NB4 (cell line): ENCODE results near the gene MGAT4B.
A peak's percentile ranks its signal among the peaks of the same experiment; 100 is the strongest.

Source experiments
- DNase-seq: peaks from one replicate; pipeline ENCODE4 v3.0.0; 2010; ENCODE audit warnings: low read depth
- H3K4me3 ChIP-seq: one replicate; pipeline ENCODE4 v1.5.1; 2011; ENCODE audit warnings: mild to moderate bottlenecking, low read depth, low read length, moderate library complexity
- CTCF ChIP-seq: IDR thresholded peaks from one replicate; pipeline ENCODE4 v1.5.1; 2012; ENCODE audit warnings: low read depth, low read length
- MAX ChIP-seq: IDR thresholded peaks from 2 replicates; pipeline ENCODE4 v1.6.1; 2011; ENCODE audit warnings: low read depth, low read length
- MYC ChIP-seq: IDR thresholded peaks from 2 replicates; pipeline ENCODE4 v1.6.1; 2011; ENCODE audit warnings: low read depth, low read length
- POLR2A ChIP-seq: IDR thresholded peaks from 2 replicates; pipeline ENCODE4 v1.6.1; 2011; ENCODE audit warnings: mild to moderate bottlenecking; ENCODE audit not compliant: insufficient read length; ENCODE audit errors: extremely low read depth

Gene MGAT4B

GRCh38 chr5:179778591-179778990 lies 28.1 kb downstream of the MGAT4B start:
- no peak for DNase-seq
- H3K4me3 ChIP-seq = no peak overlapping the region
- TF ChIP-seq MAX = no peak
- no peak for TF ChIP-seq MYC
- no peak for TF ChIP-seq POLR2A
- TF ChIP-seq CTCF = no peak

- TF ChIP-seq CTCF = no peak
- TF ChIP-seq MYC = no peak; the same call in 1 of the 2 replicates
- no peak for TF ChIP-seq MAX
- no peak for TF ChIP-seq POLR2A
- no peak overlapping the region for H3K4me3 ChIP-seq
- peak; percentile 60 for DNase-seq
Observed at GRCh38 chr5:179777909-179778308, 28.8 kb downstream of the MGAT4B start.

GRCh38 chr5:179777456-179777855 lies 29.2 kb downstream of the MGAT4B start:
- no peak for DNase-seq
- no peak overlapping the region for H3K4me3 ChIP-seq
- no peak for TF ChIP-seq MYC

- H3K4me3 ChIP-seq = no peak overlapping the region
- TF ChIP-seq CTCF (no peak), MAX (no peak), POLR2A (no peak)
- DNase-seq = no peak
Observed at GRCh38 chr5:179776411-179776938, 30.2 kb downstream of the MGAT4B start.

- no peak overlapping the region for H3K4me3 ChIP-seq
- DNase-seq = no peak
- TF ChIP-seq POLR2A = no peak
- TF ChIP-seq CTCF = no peak
- TF ChIP-seq MAX = no peak
- no peak for TF ChIP-seq MYC
Observed at GRCh38 chr5:179774442-179774841, 32.2 kb downstream of the MGAT4B start.

- TF ChIP-seq CTCF = no peak
- TF ChIP-seq MYC = no peak
- TF ChIP-seq POLR2A = no peak
- no peak for TF ChIP-seq MAX
- H3K4me3 ChIP-seq = no peak overlapping the region
- no peak for DNase-seq
Observed at GRCh38 chr5:179773686-179774040, 33.0 kb downstream of the MGAT4B start.
